ENCODE measurements around the gene FOXN3. TPM values are rescaled to one million over a fixed set of nuclear protein-coding genes. Genes with fewer than 3 reads are reported as not detected.
A peak's percentile ranks its signal among the peaks of the same experiment; 100 is the strongest.

FOXN3 gene
- total RNA-seq, 4 donors from 2014 or later: 129 to 213 (median 163) TPM

DNA sequence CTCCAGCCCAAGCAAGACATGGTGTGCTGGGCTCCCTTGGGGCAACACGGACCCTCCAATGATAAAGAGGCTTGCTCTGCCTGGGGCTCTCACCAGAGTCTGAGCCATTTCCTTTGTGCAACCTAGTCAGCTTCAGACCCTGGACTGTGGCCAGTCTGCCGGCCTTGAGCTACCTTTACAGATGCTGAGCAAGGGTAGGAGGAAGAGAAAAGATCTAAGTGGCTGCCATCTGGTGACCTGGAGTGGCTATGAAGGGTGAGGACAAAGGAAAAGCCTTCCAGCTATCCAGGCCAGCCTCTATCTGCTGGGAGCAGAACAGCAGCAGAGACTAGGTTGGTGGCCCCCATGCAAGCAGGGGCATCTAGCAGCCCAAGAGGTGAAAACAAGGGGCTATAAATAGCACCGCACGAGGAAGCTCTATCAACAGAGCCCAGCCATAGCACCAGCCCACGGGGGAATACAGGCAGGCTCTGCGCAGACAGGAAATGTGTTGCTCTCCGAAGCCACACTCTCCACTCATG is 230.1 kb downstream of the FOXN3 start:
- peak; percentile 45 to 83 (median 81) for DNase-seq
- Histone ChIP-seq H3K27me3 (no peaks in the 10 kb centered on the region), H3K36me3 (peaks cover 0 to 21% (median 0%) of the 10 kb centered on the region in 3 donors), H3K4me1 (peaks cover 0 to 23% (median 3%) of the 10 kb centered on the region in 4 donors), H3K4me3 (no peak overlapping the region), H3K27ac (peak overlapping the region; percentile 8 to 92 (median 66)), H3K9me3 (no peaks in the 10 kb centered on the region)
- TF ChIP-seq, protein P1, sequence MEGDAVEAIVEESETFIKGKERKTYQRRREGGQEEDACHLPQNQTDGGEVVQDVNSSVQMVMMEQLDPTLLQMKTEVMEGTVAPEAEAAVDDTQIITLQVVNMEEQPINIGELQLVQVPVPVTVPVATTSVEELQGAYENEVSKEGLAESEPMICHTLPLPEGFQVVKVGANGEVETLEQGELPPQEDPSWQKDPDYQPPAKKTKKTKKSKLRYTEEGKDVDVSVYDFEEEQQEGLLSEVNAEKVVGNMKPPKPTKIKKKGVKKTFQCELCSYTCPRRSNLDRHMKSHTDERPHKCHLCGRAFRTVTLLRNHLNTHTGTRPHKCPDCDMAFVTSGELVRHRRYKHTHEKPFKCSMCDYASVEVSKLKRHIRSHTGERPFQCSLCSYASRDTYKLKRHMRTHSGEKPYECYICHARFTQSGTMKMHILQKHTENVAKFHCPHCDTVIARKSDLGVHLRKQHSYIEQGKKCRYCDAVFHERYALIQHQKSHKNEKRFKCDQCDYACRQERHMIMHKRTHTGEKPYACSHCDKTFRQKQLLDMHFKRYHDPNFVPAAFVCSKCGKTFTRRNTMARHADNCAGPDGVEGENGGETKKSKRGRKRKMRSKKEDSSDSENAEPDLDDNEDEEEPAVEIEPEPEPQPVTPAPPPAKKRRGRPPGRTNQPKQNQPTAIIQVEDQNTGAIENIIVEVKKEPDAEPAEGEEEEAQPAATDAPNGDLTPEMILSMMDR (IDR thresholded peaks at IDR 0.05): peak in 3 of 6 experiments; percentile 42 to 50 (median 46)
- no peak for TF ChIP-seq POLR2A (IDR thresholded peaks at IDR 0.05)

DNA sequence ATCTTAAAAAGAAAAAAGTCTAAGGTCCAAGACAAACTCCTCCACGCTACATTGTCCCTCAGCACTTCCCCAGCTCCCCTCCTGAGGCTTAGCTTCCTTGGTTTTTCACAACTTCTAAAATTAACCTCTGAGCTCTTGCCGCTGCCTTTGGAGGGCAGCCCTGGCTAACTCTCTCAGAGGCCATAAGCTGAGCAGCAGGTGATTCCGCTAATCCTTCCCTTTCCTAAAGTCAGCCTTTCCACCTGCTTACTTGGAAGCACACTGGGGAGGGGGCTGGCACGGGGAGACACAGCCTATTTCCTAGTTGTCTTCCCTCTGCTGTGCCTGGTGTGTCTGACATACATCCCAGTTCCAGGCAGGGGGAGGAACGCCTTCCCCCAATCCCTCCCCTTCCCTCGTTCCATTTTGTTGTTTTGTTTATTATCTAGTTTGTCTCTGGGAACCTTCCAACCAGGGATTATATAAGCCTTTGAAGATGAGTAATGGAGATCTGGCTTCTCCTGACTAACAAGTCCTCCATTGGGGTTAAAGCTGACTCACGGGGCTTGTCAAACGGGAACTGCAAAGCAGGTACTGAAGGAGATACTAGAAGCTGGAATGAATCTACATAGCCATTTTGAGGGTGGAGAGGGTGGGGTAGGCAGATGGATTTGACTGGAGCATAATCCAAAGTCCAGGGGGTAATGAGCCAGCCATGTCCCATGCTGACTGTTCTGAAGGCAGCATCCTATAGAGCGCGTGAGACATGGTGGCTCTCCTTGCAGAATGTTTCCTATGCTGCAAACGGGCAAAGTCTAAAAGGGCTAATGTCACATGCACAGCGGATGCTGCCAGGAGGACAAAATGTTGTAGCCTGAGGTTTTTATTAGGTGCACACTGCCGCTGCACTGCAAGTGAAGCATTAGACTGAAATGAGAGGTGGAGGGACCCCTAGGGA is 230.8 kb downstream of the FOXN3 start:
- Histone ChIP-seq H3K36me3 (peaks cover 0 to 21% (median 0%) of the 10 kb centered on the region in 3 donors), H3K27me3 (no peaks in the 10 kb centered on the region), H3K9me3 (no peaks in the 10 kb centered on the region), H3K27ac (peak overlapping the region; percentile 18 to 92 (median 66)), H3K4me3 (no peak overlapping the region), H3K4me1 (peaks cover 0 to 23% (median 3%) of the 10 kb centered on the region in 4 donors)
- TF ChIP-seq POLR2A (IDR thresholded peaks at IDR 0.05): no peak
- TF ChIP-seq, protein P1 (IDR thresholded peaks at IDR 0.05): no peak
- peak in 2 of 3 donors; percentile 75 to 85 for DNase-seq

DNA sequence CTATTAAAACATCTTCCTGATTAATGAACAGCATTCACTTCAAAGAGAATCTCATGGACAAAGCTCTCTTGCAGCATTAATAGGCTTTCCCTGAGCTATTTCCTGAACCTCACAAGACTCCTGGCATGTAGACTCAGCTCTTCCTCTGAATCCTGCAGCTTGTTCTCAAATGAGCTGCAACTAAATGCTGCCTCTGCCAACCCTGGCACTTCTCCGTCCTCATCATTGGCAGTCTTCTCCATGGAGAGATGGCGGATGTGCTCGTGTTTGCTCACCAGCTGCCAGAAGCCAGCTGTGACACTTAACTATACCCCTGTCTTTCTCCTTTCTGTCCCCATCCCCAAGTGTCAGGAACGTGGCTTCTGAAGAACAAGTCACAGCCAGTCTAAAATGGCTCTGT is 232.1 kb downstream of the FOXN3 start:
- DNase-seq: no peak

DNA sequence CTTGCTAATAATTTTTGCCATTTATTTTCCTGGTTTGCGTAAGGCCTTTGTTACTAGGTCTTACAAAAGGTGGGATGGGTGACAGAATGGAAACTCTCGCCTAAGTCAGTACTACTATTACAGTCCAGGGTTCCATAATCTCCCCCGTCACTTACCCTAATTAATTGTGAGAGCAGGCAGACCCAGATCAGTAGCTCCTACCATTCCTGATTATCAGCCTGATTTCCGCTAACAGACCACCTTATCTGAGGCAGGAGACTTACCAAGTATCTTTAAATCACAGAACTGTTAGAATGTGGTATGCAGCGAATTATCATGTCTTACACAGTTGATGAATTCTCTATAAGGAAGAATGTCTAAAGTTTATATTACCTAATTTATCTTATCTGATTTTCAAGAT is 234.7 kb downstream of the FOXN3 start:
- no peak for TF ChIP-seq POLR2A (IDR thresholded peaks at IDR 0.05)
- TF ChIP-seq, protein P1 (IDR thresholded peaks at IDR 0.05): no peak
- Histone ChIP-seq H3K27ac (no peak overlapping the region), H3K4me1 (peaks cover 0 to 30% (median 2%) of the 10 kb centered on the region in 4 donors)

More for the DNA sequence above, 232.1 kb downstream of the FOXN3 start:
- H3K27ac ChIP-seq: peak overlapping the region in 1 of 4 donors; percentile 92
- TF ChIP-seq, protein P1 (IDR thresholded peaks at IDR 0.05): no peak
- TF ChIP-seq POLR2A (IDR thresholded peaks at IDR 0.05): no peak
- H3K27me3 ChIP-seq: no peaks in the 10 kb centered on the region
- H3K4me3 ChIP-seq: no peak overlapping the region
- H3K9me3 ChIP-seq: no peaks in the 10 kb centered on the region
- H3K4me1 ChIP-seq: peaks cover 0 to 23% (median 3%) of the 10 kb centered on the region in 4 donors
- peaks cover 0 to 24% (median 0%) of the 10 kb centered on the region in 3 donors for H3K36me3 ChIP-seq

DNA sequence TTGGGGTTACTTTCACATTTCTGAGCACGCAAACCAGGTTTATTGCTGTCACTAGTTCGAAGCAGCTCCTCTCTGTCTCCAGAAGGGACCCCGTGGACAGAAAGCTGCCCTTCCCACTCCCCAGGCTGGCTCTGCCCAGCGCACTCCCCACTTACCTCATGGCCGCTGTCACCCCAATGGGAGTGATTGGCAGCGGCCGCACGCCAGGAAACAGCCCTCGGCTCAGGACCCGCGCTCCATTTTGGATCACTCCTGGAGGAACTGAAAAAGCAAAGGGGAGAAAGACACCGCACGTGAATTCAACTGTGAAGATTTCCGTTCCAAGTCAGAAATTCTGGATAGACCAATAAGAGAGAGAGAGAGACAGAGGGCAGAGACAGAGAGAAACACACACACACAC is 236.5 kb downstream of the FOXN3 start:
- Histone ChIP-seq H3K36me3 (peaks cover 0 to 16% (median 0%) of the 10 kb centered on the region in 3 donors), H3K4me1 (peaks cover 0 to 21% (median 0%) of the 10 kb centered on the region in 4 donors), H3K27me3 (no peaks in the 10 kb centered on the region), H3K27ac (peak overlapping the region in 1 of 4 donors; percentile 32), H3K9me3 (no peaks in the 10 kb centered on the region), H3K4me3 (no peak overlapping the region)
- no peak for DNase-seq
- TF ChIP-seq, protein P1 (IDR thresholded peaks at IDR 0.05): no peak
- no peak for TF ChIP-seq POLR2A (IDR thresholded peaks at IDR 0.05)

More for the DNA sequence above, 234.7 kb downstream of the FOXN3 start:
- H3K4me3 ChIP-seq: no peak overlapping the region
- H3K9me3 ChIP-seq: no peaks in the 10 kb centered on the region
- DNase-seq: no peak
- H3K36me3 ChIP-seq: peaks cover 0 to 12% (median 0%) of the 10 kb centered on the region in 3 donors
- H3K27me3 ChIP-seq: no peaks in the 10 kb centered on the region
